ENCODE measurements around the gene NAA40.

The NAA40 gene

GRCh38 chr11:63938479-63939396 lies at the start of gene NAA40:
Gene NAA40, plus strand, starts transcription at chr11:63939002. Its CDS starts 95 bp downstream, at chr11:63939097.
- Histone ChIP-seq H3K9me3 (ENCODE audit: control insufficient read depth, insufficient read depth, low read length) (no peaks in the 10 kb centered on the region), H3K9ac (ENCODE audit: low read depth, low read length) (peak within 1 kb of the TSS; percentile 90), H3K36me3 (ENCODE audit: insufficient read depth, low read length) (no peaks in the 10 kb centered on the region), H3K4me1 (ENCODE audit: insufficient read depth, low read length) (no peaks in the 10 kb centered on the region)

DNA sequence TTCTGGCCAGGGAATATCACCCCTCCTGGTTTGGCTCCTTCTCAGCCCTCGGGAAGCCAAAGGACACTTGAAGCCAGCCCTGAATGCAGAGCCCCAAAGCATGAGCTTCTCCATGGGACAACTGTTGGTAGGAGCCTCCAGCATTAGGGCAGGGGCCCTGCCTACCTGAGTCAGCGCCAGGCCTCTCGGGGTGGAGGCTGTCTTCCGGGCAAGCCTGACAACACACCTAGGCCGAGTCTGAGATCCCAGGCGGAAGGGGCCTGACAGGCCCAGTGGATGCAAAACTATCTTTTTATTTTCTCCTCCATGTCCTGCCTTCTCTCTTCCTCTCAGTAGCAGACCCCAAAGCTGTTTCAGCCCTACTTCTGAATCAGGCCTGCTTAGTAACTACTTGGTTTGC lies 49.5 kb upstream of the NAA40 start:
- peaks cover 13% of the 10 kb centered on the region for H3K4me1 ChIP-seq (ENCODE audit: insufficient read depth, low read length)
- no peaks in the 10 kb centered on the region for H3K9me3 ChIP-seq (ENCODE audit: control insufficient read depth, insufficient read depth, low read length)
- no peaks in the 10 kb centered on the region for H3K36me3 ChIP-seq (ENCODE audit: insufficient read depth, low read length)
- no peak overlapping the region for H3K9ac ChIP-seq (ENCODE audit: low read depth, low read length)

- H3K4me1 ChIP-seq (ENCODE audit: insufficient read depth, low read length), result peaks cover 13% of the 10 kb centered on the region
- no peak overlapping the region for H3K9ac ChIP-seq (ENCODE audit: low read depth, low read length)
- no peaks in the 10 kb centered on the region for H3K9me3 ChIP-seq (ENCODE audit: control insufficient read depth, insufficient read depth, low read length)
- H3K36me3 ChIP-seq (ENCODE audit: insufficient read depth, low read length), result peaks cover 3% of the 10 kb centered on the region; the same call in 1 of the 2 replicates
Measured at GRCh38 chr11:63890368-63890767, 48.4 kb upstream of the NAA40 start.

- peaks cover 12% of the 10 kb centered on the region for H3K36me3 ChIP-seq (ENCODE audit: insufficient read depth, low read length)
- H3K9ac ChIP-seq (ENCODE audit: low read depth, low read length), result no peak overlapping the region
- peaks cover 6% of the 10 kb centered on the region for H3K4me1 ChIP-seq (ENCODE audit: insufficient read depth, low read length)
- no peaks in the 10 kb centered on the region for H3K9me3 ChIP-seq (ENCODE audit: control insufficient read depth, insufficient read depth, low read length)
Measured at GRCh38 chr11:63892228-63892627, 46.6 kb upstream of the NAA40 start.

DNA sequence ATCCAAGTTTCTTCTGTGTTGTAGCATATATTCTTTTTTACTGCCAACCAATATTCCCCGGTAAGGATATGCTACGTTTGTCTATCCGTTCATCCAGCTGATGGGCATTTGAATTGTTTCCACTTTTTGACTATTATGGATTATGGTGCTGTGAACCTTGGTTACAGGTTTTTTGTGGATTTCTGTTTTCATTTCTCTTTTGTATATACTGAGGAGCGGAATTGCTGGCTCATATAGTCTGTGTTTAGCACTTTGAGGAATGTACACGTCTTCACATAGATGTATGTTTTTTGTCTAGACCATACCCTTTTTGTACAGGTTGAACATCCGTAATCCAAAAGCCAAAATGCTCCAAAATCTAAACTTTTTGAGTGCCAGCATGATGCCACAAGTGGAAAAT lies 45.4 kb upstream of the NAA40 start:
- no peaks in the 10 kb centered on the region for H3K9me3 ChIP-seq (ENCODE audit: control insufficient read depth, insufficient read depth, low read length)
- no peak overlapping the region for H3K9ac ChIP-seq (ENCODE audit: low read depth, low read length)
- peaks cover 20% of the 10 kb centered on the region for H3K36me3 ChIP-seq (ENCODE audit: insufficient read depth, low read length)
- no peaks in the 10 kb centered on the region for H3K4me1 ChIP-seq (ENCODE audit: insufficient read depth, low read length)

DNA sequence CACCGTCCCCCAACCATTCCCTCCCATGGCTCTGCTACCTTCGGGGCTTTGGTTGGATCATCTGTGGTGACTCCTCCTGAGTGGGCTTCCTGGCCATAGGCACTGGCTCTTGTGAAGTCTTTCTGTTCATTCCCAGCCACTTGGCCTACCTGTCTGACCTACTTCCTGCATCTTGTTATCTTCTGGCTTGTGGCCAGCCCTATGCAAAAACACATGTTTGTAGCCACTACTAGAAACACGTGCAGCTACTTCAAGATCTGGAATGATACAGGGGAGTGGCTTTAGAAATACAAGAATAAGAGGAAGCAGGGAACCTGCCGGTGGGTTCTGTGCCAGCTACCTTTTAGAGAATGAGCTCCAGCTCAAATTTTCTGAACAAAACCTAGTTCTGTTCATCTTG lies 42.7 kb upstream of the NAA40 start:
- peaks cover 42% of the 10 kb centered on the region for H3K36me3 ChIP-seq (ENCODE audit: insufficient read depth, low read length)
- H3K4me1 ChIP-seq (ENCODE audit: insufficient read depth, low read length), result no peaks in the 10 kb centered on the region
- no peak overlapping the region for H3K9ac ChIP-seq (ENCODE audit: low read depth, low read length)
- no peaks in the 10 kb centered on the region for H3K9me3 ChIP-seq (ENCODE audit: control insufficient read depth, insufficient read depth, low read length)

GRCh38 chr11:63897459-63898146 lies 41.2 kb upstream of the NAA40 start:
- H3K9ac ChIP-seq (ENCODE audit: low read depth, low read length), result no peak overlapping the region
- no peaks in the 10 kb centered on the region for H3K9me3 ChIP-seq (ENCODE audit: control insufficient read depth, insufficient read depth, low read length)
- H3K36me3 ChIP-seq (ENCODE audit: insufficient read depth, low read length), result peaks cover 51% of the 10 kb centered on the region
- H3K4me1 ChIP-seq (ENCODE audit: insufficient read depth, low read length), result no peaks in the 10 kb centered on the region

DNA sequence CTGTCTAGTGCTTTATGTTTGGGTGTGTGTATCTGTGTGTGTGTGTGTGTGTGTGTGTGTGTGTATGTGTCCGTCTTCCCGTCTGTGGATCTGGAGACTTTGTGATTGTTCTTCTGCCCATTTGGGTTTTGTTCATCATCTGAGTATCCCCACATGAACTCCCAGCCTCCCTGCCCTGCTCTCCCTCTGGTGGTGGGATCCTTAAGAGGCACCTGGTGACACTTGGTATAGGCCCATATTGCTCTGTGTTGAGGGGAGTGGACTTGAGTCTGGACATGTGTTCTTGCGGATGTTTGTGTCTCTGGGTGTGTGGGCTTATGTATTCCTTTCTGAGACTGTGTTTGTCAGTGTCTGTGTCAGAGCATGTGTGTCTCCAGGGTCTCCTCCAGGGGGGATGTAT lies 37.1 kb upstream of the NAA40 start:
- H3K9me3 ChIP-seq (ENCODE audit: control insufficient read depth, insufficient read depth, low read length), result no peaks in the 10 kb centered on the region
- no peak overlapping the region for H3K9ac ChIP-seq (ENCODE audit: low read depth, low read length)
- no peaks in the 10 kb centered on the region; the same call in 1 of the 2 replicates for H3K4me1 ChIP-seq (ENCODE audit: insufficient read depth, low read length)
- peaks cover 43% of the 10 kb centered on the region for H3K36me3 ChIP-seq (ENCODE audit: insufficient read depth, low read length)

DNA sequence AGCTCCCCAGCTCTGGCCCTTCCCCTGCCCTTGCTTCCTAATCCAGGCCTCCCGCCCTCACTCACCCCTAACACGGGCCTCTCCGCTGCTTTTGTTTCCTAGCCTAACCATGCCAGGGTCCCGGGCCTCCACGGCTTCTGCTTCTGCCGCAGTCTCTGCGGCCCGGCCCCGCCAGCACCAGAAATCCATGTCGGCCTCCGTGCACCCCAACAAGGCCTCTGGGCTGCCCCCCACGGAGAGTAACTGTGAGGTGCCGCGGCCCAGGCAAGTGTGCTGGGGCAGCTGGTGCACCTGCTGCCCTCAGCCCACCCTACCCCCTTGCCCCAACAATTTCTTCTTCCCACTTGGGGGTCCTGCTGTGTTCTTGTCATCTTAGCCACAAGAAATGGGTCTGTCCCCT lies 34.9 kb upstream of the NAA40 start:
- Histone ChIP-seq H3K36me3 (ENCODE audit: insufficient read depth, low read length) (peaks cover 26% of the 10 kb centered on the region), H3K9me3 (ENCODE audit: control insufficient read depth, insufficient read depth, low read length) (no peaks in the 10 kb centered on the region), H3K9ac (ENCODE audit: low read depth, low read length) (no peak overlapping the region), H3K4me1 (ENCODE audit: insufficient read depth, low read length) (peaks cover 22% of the 10 kb centered on the region)

GRCh38 chr11:63904743-63905142 lies 34.1 kb upstream of the NAA40 start:
- Histone ChIP-seq H3K36me3 (ENCODE audit: insufficient read depth, low read length) (peaks cover 24% of the 10 kb centered on the region), H3K9me3 (ENCODE audit: control insufficient read depth, insufficient read depth, low read length) (no peaks in the 10 kb centered on the region), H3K4me1 (ENCODE audit: insufficient read depth, low read length) (peaks cover 30% of the 10 kb centered on the region), H3K9ac (ENCODE audit: low read depth, low read length) (no peak overlapping the region)

- H3K9me3 ChIP-seq (ENCODE audit: control insufficient read depth, insufficient read depth, low read length), result no peaks in the 10 kb centered on the region
- H3K36me3 ChIP-seq (ENCODE audit: insufficient read depth, low read length), result peaks cover 21% of the 10 kb centered on the region
- peaks cover 34% of the 10 kb centered on the region for H3K4me1 ChIP-seq (ENCODE audit: insufficient read depth, low read length)
- H3K9ac ChIP-seq (ENCODE audit: low read depth, low read length), result no peak overlapping the region
Measured at GRCh38 chr11:63905179-63905578, 33.6 kb upstream of the NAA40 start.

DNA sequence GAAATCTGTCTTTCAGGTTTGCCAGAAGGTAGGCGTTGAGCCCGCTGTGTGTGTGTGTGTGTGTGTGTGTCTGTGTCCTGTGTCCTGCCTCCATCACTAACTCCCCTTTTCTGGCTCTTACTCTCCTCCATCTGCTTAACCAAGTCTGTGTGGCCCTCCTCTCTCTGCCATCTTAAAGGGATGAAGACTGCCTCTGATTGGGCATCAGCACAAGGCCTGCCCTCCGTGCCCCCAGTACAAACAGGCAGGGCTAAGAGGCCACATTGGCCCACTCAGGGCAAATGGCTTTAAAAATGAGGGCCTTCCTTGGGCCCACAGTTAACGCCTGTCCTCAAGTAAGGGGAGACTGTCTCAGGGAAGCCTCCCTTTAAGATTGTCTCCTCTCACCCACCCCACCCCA lies 32.7 kb upstream of the NAA40 start:
- Histone ChIP-seq H3K36me3 (ENCODE audit: insufficient read depth, low read length) (peaks cover 12% of the 10 kb centered on the region), H3K9me3 (ENCODE audit: control insufficient read depth, insufficient read depth, low read length) (no peaks in the 10 kb centered on the region), H3K4me1 (ENCODE audit: insufficient read depth, low read length) (peaks cover 41% of the 10 kb centered on the region), H3K9ac (ENCODE audit: low read depth, low read length) (no peak overlapping the region)

GRCh38 chr11:63906585-63906984 lies 32.2 kb upstream of the NAA40 start:
- Histone ChIP-seq H3K4me1 (ENCODE audit: insufficient read depth, low read length) (peaks cover 41% of the 10 kb centered on the region), H3K9ac (ENCODE audit: low read depth, low read length) (no peak overlapping the region), H3K9me3 (ENCODE audit: control insufficient read depth, insufficient read depth, low read length) (no peaks in the 10 kb centered on the region), H3K36me3 (ENCODE audit: insufficient read depth, low read length) (peaks cover 11% of the 10 kb centered on the region)

DNA sequence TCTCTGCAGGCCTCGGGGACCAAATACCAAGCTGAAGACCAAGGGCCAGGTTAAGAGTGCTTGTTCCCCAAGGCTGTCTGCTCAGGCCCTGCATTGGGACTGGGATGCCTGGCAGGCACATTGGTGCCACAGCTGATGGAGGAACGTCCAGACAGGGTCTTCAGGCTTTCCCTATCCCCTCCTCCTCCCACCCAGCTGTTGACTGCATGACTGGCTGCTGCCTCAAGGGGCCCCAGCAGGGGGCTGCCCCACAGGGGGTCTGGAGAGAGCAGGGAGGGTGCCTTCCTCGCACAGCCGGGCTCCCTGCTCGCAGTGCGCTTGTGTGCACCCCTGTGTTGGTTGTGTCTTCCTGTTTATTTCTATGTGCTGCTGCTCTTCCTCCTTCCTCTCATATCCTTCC lies 31.7 kb upstream of the NAA40 start:
- H3K9me3 ChIP-seq (ENCODE audit: control insufficient read depth, insufficient read depth, low read length), result no peaks in the 10 kb centered on the region
- no peak overlapping the region for H3K9ac ChIP-seq (ENCODE audit: low read depth, low read length)
- H3K36me3 ChIP-seq (ENCODE audit: insufficient read depth, low read length), result peaks cover 7% of the 10 kb centered on the region
- peaks cover 41% of the 10 kb centered on the region for H3K4me1 ChIP-seq (ENCODE audit: insufficient read depth, low read length)
